Fibroblast of mammary gland (primary cell): ENCODE measurements around the gene ATP5F1B.

ENCODE experiments used
- DNase-seq: peaks from one replicate; pipeline ENCODE4 v3.0.0-alpha.2; 2010; ENCODE audit warnings: low read depth
- H3K4me3 ChIP-seq: 2 replicates; pipeline ENCODE4 v1.5.1; 2011; ENCODE audit warnings: low read depth, mild to moderate bottlenecking, low read length, moderate library complexity; ENCODE audit not compliant: control insufficient read depth
- TF ChIP-seq, protein P1 (sequence below): conservative IDR thresholded peaks from 2 replicates; pipeline ENCODE4 v1.5.1; 2011; ENCODE audit warnings: low read depth, low read length, inconsistent platforms; ENCODE audit not compliant: control insufficient read depth, insufficient read depth

ATP5F1B gene

GRCh38 chr12:56630180-56630632 is 15.6 kb downstream of the ATP5F1B start, which contains the start of gene BAZ2A:
BAZ2A (minus strand) TSS chr12:56630326; CDS start chr12:56617530, 12,796 bp downstream.
- DNase-seq = peak; percentile 67
- H3K4me3 ChIP-seq = peak within 1 kb of the TSS; percentile 92
- TF ChIP-seq, protein P1, sequence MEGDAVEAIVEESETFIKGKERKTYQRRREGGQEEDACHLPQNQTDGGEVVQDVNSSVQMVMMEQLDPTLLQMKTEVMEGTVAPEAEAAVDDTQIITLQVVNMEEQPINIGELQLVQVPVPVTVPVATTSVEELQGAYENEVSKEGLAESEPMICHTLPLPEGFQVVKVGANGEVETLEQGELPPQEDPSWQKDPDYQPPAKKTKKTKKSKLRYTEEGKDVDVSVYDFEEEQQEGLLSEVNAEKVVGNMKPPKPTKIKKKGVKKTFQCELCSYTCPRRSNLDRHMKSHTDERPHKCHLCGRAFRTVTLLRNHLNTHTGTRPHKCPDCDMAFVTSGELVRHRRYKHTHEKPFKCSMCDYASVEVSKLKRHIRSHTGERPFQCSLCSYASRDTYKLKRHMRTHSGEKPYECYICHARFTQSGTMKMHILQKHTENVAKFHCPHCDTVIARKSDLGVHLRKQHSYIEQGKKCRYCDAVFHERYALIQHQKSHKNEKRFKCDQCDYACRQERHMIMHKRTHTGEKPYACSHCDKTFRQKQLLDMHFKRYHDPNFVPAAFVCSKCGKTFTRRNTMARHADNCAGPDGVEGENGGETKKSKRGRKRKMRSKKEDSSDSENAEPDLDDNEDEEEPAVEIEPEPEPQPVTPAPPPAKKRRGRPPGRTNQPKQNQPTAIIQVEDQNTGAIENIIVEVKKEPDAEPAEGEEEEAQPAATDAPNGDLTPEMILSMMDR = no peak

- TF ChIP-seq, protein P1 = no peak
- H3K4me3 ChIP-seq = peak overlapping the region; percentile 92
- no peak for DNase-seq
These were observed 16.2 kb downstream of the ATP5F1B start for GRCh38 chr12:56629459-56630179.

DNA sequence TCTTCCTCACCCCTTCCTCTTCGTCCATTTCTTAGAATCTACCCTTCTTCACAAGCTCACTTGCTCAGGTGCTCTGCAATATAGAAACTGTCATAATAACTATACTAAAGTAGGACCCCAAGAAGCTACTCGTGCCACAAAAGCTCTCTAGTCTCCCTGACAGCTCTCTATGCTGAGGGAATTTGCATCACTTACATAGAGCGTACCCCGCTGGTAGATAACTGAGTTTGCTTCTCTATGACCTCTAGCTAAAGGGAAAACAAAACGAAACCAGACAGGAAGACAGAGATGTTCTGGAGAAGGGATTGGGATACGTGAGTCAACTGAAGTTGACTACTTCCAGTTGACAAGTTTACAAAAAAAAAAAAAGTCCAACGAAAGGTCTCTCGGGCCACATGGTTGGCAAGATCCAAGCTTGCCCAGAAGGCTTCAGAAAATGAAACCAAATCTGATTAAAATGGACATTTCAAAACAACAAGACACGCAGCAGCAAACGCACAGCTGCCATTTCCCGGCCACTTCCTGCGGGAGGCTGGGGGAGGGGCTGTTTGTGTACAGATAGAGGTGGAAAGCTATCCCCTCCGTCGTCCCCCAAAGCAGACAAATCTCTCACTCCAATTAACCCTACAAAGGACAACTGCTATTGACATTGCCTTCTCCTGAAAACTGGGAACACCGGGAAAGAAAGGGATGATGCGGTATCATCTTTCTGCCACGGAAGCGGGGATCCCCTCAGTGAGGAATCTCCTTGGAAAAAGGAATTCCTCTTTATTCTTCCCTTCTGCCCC is 16.9 kb downstream of the ATP5F1B start:
- TF ChIP-seq, protein P1 = no peak
- H3K4me3 ChIP-seq = peak overlapping the region; percentile 92
- DNase-seq = peak; percentile 84

- no peak for DNase-seq
- TF ChIP-seq, protein P1 = no peak
- H3K4me3 ChIP-seq = no peak overlapping the region
These were observed 19.1 kb downstream of the ATP5F1B start for GRCh38 chr12:56626701-56627100.

GRCh38 chr12:56622535-56622934 is 23.2 kb downstream of the ATP5F1B start:
- no peak overlapping the region for H3K4me3 ChIP-seq
- DNase-seq = no peak
- TF ChIP-seq, protein P1 = no peak

GRCh38 chr12:56616925-56617324 is 28.9 kb downstream of the ATP5F1B start:
- no peak for DNase-seq
- TF ChIP-seq, protein P1 = no peak
- no peak overlapping the region for H3K4me3 ChIP-seq
